Dendritic cell treated with granulocyte-macrophage colony-stimulating factor and Interleukin-4, amounts not matched to agents 40 ng/mL and 50 ng/mL, for 4 days (primary cell): ENCODE results near the gene SNX8.

Experiments
- H3K27ac Mint-ChIP-seq: one replicate; pipeline ENCODE4 v1.8.0; 2022; ENCODE audit warnings: mild to moderate bottlenecking, mixed read lengths
- H3K27me3 Mint-ChIP-seq: one replicate; pipeline ENCODE4 v1.8.0; 2022; ENCODE audit warnings: mild to moderate bottlenecking, mixed read lengths
- H3K36me3 Mint-ChIP-seq: one replicate; pipeline ENCODE4 v1.8.0; 2022; ENCODE audit warnings: low read depth, mixed read lengths
- H3K4me1 Mint-ChIP-seq: one replicate; pipeline ENCODE4 v1.8.0; 2022; ENCODE audit warnings: low read depth, mixed read lengths
- H3K4me3 Mint-ChIP-seq: one replicate; pipeline ENCODE4 v1.8.0; 2022; ENCODE audit warnings: mild to moderate bottlenecking, moderate library complexity, mixed read lengths
- H3K9me3 Mint-ChIP-seq: one replicate; pipeline ENCODE4 v1.8.0; 2022; ENCODE audit warnings: mixed read lengths
- intact Hi-C: fragments of 100-400 bp; cut with micrococcal nuclease; formaldehyde crosslinking; loops from one replicate; pipeline ENCODE4 v1.15.0; 2022

SNX8 gene

DNA sequence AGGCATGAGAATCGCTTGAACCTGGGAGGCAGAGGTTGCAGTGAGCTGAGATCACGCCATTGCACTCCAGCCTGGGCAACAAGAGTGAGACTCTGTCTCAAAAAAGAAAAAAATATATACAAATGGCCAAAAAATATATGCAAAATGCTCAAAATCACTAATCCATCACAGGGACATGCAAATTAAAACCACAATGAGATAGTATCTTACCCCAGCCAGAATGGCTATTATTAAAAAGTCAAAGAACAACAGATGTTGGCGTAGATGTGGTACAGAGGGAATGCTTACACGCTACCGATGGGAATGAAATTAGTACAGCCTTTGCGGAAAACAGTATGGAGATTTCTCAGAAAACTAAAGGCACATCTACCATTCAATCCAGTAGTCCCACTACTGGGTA lies 17.4 kb downstream of the SNX8 start:
- Mint-ChIP-seq H3K27me3 (no peaks in the 10 kb centered on the region), H3K4me1 (peaks cover 67% of the 10 kb centered on the region), H3K4me3 (no peak overlapping the region), H3K27ac (no peak overlapping the region), H3K9me3 (no peaks in the 10 kb centered on the region), H3K36me3 (peaks cover 87% of the 10 kb centered on the region)
- intact Hi-C loops = loop anchor here (5.0 kb wide), 1 partner anchor 50 kb away; no protein-coding TSS in a partner anchor

GRCh38 chr7:2295936-2296620 lies 18.2 kb downstream of the SNX8 start:
- Mint-ChIP-seq H3K4me1 (peaks cover 65% of the 10 kb centered on the region), H3K36me3 (peaks cover 87% of the 10 kb centered on the region), H3K27ac (no peak overlapping the region), H3K4me3 (no peak overlapping the region), H3K27me3 (no peaks in the 10 kb centered on the region), H3K9me3 (no peaks in the 10 kb centered on the region)
- intact Hi-C loops = loop anchor here (5.0 kb wide), 1 partner anchor 49 kb away; no protein-coding TSS in a partner anchor

- peaks cover 43% of the 10 kb centered on the region for H3K4me1 Mint-ChIP-seq
- peaks cover 84% of the 10 kb centered on the region for H3K36me3 Mint-ChIP-seq
- no peak overlapping the region for H3K27ac Mint-ChIP-seq
- H3K4me3 Mint-ChIP-seq = no peak overlapping the region
- H3K9me3 Mint-ChIP-seq = no peaks in the 10 kb centered on the region
- no peaks in the 10 kb centered on the region for H3K27me3 Mint-ChIP-seq
- intact Hi-C loops = no loop called here
These were observed 23.4 kb downstream of the SNX8 start for GRCh38 chr7:2290877-2291276.

- peaks cover 46% of the 10 kb centered on the region for H3K4me1 Mint-ChIP-seq
- H3K27me3 Mint-ChIP-seq = no peaks in the 10 kb centered on the region
- H3K9me3 Mint-ChIP-seq = no peaks in the 10 kb centered on the region
- peaks cover 84% of the 10 kb centered on the region for H3K36me3 Mint-ChIP-seq
- H3K4me3 Mint-ChIP-seq = no peak overlapping the region
- no peak overlapping the region for H3K27ac Mint-ChIP-seq
- intact Hi-C loops = no loop called here
These were observed 24.6 kb downstream of the SNX8 start for GRCh38 chr7:2289621-2290020.

GRCh38 chr7:2289111-2289586 lies 25.1 kb downstream of the SNX8 start:
- Mint-ChIP-seq H3K4me3 (no peak overlapping the region), H3K4me1 (peaks cover 43% of the 10 kb centered on the region), H3K27me3 (no peaks in the 10 kb centered on the region), H3K9me3 (no peaks in the 10 kb centered on the region), H3K36me3 (peaks cover 84% of the 10 kb centered on the region), H3K27ac (no peak overlapping the region)
- intact Hi-C loops = no loop called here

DNA sequence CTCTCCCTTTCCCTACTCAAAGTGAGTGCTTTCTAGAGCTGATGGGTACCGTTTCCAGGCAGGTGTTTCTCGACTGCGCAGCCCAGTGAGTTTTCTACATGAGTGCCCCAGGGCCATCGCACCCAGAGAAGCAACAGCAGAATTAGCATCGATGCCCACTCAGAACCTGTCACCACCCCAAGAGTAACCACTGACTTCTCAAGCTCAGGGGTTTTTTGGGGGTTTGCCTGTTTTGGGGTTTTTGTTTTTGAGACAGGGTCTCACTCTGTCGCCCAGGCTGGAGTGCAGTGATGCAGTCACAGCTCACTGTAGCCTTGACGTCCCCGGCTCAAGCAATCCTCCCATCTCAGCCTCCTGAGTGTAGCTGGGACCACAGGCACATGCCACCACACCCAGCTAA lies 25.7 kb downstream of the SNX8 start:
- H3K4me1 Mint-ChIP-seq = peaks cover 49% of the 10 kb centered on the region
- H3K9me3 Mint-ChIP-seq = no peaks in the 10 kb centered on the region
- H3K27me3 Mint-ChIP-seq = no peaks in the 10 kb centered on the region
- H3K36me3 Mint-ChIP-seq = peaks cover 88% of the 10 kb centered on the region
- intact Hi-C loops = no loop called here
- no peak overlapping the region for H3K27ac Mint-ChIP-seq
- no peak overlapping the region for H3K4me3 Mint-ChIP-seq

DNA sequence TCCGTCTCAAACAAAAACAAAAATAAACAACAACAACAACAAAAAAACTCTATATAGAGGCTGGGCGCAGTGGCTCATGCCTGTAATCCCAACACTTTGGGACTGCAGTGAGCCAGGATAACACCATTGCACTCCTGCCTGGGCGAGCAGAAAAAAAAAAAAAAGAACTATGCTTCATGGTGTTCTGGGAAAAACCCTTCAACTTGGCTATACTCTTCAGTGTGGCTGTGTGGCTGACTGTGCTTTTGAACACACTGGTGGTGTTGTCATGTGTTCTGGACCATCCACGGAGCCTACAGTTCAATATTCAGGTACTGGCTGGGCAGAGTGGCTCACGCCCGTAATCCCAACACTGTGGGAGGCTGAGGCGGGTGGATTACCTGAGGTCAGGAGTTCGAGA lies 26.5 kb downstream of the SNX8 start:
- no peaks in the 10 kb centered on the region for H3K9me3 Mint-ChIP-seq
- H3K4me3 Mint-ChIP-seq = no peak overlapping the region
- H3K36me3 Mint-ChIP-seq = peaks cover 91% of the 10 kb centered on the region
- peaks cover 57% of the 10 kb centered on the region for H3K4me1 Mint-ChIP-seq
- intact Hi-C loops = no loop called here
- H3K27me3 Mint-ChIP-seq = no peaks in the 10 kb centered on the region
- H3K27ac Mint-ChIP-seq = no peak overlapping the region

DNA sequence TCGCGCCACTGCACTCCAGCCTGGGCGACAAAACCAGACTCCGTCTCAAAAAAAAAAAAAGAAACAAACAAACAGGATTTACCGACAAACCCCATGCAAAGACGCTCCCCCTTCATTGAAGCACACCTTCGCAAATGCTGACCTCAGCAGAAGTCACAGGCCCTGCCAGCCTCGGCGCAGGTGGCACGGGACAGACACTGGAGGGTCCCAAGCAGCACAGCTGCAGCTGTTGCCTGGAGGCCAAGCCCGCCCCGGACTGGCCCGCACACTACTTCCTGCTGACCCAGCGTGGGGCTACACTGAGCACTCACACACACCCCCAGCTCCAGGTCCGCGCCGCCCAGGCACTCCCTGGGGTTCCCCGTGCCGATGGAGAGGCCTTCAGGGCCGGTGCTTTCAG lies 31.2 kb downstream of the SNX8 start:
- Mint-ChIP-seq H3K9me3 (no peaks in the 10 kb centered on the region), H3K36me3 (peaks cover 82% of the 10 kb centered on the region), H3K4me3 (no peak overlapping the region), H3K27ac (no peak overlapping the region), H3K4me1 (peaks cover 47% of the 10 kb centered on the region), H3K27me3 (no peaks in the 10 kb centered on the region)
- intact Hi-C loops = no loop called here

- peak overlapping the region; percentile 6 for H3K27ac Mint-ChIP-seq
- H3K27me3 Mint-ChIP-seq = no peaks in the 10 kb centered on the region
- H3K9me3 Mint-ChIP-seq = no peaks in the 10 kb centered on the region
- peaks cover 82% of the 10 kb centered on the region for H3K36me3 Mint-ChIP-seq
- H3K4me3 Mint-ChIP-seq = no peak overlapping the region
- intact Hi-C loops = no loop called here
- peaks cover 43% of the 10 kb centered on the region for H3K4me1 Mint-ChIP-seq
These were observed 32.0 kb downstream of the SNX8 start for GRCh38 chr7:2282185-2282751.

DNA sequence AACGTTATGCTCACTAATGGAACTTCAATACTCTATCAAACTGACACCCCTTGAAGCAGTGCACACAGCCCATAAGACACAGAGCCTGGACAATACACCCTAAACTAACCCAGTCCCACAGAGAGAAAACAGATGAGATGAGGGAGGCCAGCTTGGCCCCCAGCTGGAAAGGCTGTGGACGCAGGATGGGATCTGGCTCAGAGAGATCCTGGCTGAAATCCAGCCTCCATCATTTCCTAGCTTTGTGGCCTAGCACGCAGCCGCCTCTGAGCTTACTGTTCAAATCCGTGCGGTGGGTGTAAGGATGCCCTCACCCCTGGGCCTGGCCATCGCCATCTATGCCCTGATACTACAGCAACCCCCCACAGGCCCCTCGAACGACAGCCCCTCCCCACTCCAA lies 32.7 kb downstream of the SNX8 start:
- H3K4me1 Mint-ChIP-seq = peaks cover 43% of the 10 kb centered on the region

GRCh38 chr7:2280424-2280823 lies 33.8 kb downstream of the SNX8 start:
- Mint-ChIP-seq H3K9me3 (no peaks in the 10 kb centered on the region), H3K27me3 (no peaks in the 10 kb centered on the region), H3K27ac (no peak overlapping the region), H3K36me3 (peaks cover 90% of the 10 kb centered on the region), H3K4me1 (peaks cover 37% of the 10 kb centered on the region), H3K4me3 (no peak overlapping the region)
- intact Hi-C loops = no loop called here

More for the DNA sequence above, 32.7 kb downstream of the SNX8 start:
- H3K27me3 Mint-ChIP-seq = no peaks in the 10 kb centered on the region
- peaks cover 88% of the 10 kb centered on the region for H3K36me3 Mint-ChIP-seq
- no peak overlapping the region for H3K4me3 Mint-ChIP-seq
- peak overlapping the region; percentile 6 for H3K27ac Mint-ChIP-seq
- intact Hi-C loops = no loop called here
- no peaks in the 10 kb centered on the region for H3K9me3 Mint-ChIP-seq

DNA sequence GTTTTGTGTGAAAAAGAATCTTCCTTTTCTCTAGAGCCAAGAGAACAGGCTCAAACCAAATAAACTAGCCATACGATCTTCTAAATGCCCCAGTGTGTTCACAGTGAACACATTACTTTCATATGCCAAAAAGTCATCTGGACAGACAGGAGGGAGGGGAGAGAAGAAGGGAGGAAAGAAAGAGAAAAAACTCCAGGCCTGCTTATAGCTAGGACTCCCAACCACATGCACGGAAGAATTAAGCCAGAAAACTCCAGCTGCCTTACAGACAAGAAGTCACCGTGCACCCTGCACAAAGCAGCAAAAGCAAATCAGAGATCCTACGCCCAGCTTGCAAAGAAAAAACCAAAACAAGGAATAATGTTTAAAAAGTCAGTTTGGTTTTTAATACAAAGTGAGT lies 34.3 kb downstream of the SNX8 start:
- H3K36me3 Mint-ChIP-seq = peaks cover 90% of the 10 kb centered on the region
- intact Hi-C loops = no loop called here
- H3K4me3 Mint-ChIP-seq = no peak overlapping the region
- H3K27ac Mint-ChIP-seq = no peak overlapping the region
- no peaks in the 10 kb centered on the region for H3K9me3 Mint-ChIP-seq
- H3K27me3 Mint-ChIP-seq = no peaks in the 10 kb centered on the region
- H3K4me1 Mint-ChIP-seq = peaks cover 35% of the 10 kb centered on the region

- intact Hi-C loops = no loop called here
These were observed 36.2 kb downstream of the SNX8 start for GRCh38 chr7:2278026-2278425.

GRCh38 chr7:2276107-2276506 lies 38.1 kb downstream of the SNX8 start:
- H3K4me3 Mint-ChIP-seq = no peak overlapping the region
- intact Hi-C loops = no loop called here
- H3K36me3 Mint-ChIP-seq = peaks cover 90% of the 10 kb centered on the region

More at GRCh38 chr7:2278026-2278425, 36.2 kb downstream of the SNX8 start:
- H3K4me1 Mint-ChIP-seq = peaks cover 24% of the 10 kb centered on the region
- H3K27ac Mint-ChIP-seq = no peak overlapping the region
- H3K27me3 Mint-ChIP-seq = no peaks in the 10 kb centered on the region
- H3K9me3 Mint-ChIP-seq = no peaks in the 10 kb centered on the region
- H3K36me3 Mint-ChIP-seq = peaks cover 90% of the 10 kb centered on the region
- H3K4me3 Mint-ChIP-seq = no peak overlapping the region

More at GRCh38 chr7:2276107-2276506, 38.1 kb downstream of the SNX8 start:
- Mint-ChIP-seq H3K27ac (no peak overlapping the region), H3K9me3 (no peaks in the 10 kb centered on the region), H3K4me1 (peaks cover 5% of the 10 kb centered on the region), H3K27me3 (no peaks in the 10 kb centered on the region)
